Ishikawa (cell line): Measurements from ENCODE around the gene FADS1.

Experiments
- CREB1 ChIP-seq: IDR thresholded peaks from 2 replicates; pipeline ENCODE4 v1.6.1; 2012; ENCODE audit warnings: low read depth
- EGR1 ChIP-seq: IDR thresholded peaks from 2 replicates; pipeline ENCODE4 v1.6.1; 2012
- EP300 ChIP-seq: IDR thresholded peaks from 2 replicates; pipeline ENCODE4 v1.6.1; 2012; ENCODE audit warnings: borderline replicate concordance
- FOXM1 ChIP-seq: IDR thresholded peaks from 2 replicates; pipeline ENCODE4 v1.6.1; 2012; ENCODE audit warnings: low read depth, borderline replicate concordance
- RAD21 ChIP-seq: IDR thresholded peaks from 2 replicates; pipeline ENCODE4 v1.6.1; 2012; ENCODE audit warnings: low read depth
- YY1 ChIP-seq: IDR thresholded peaks from 2 replicates; pipeline ENCODE4 v1.6.1; 2012; ENCODE audit warnings: low read depth

DNA sequence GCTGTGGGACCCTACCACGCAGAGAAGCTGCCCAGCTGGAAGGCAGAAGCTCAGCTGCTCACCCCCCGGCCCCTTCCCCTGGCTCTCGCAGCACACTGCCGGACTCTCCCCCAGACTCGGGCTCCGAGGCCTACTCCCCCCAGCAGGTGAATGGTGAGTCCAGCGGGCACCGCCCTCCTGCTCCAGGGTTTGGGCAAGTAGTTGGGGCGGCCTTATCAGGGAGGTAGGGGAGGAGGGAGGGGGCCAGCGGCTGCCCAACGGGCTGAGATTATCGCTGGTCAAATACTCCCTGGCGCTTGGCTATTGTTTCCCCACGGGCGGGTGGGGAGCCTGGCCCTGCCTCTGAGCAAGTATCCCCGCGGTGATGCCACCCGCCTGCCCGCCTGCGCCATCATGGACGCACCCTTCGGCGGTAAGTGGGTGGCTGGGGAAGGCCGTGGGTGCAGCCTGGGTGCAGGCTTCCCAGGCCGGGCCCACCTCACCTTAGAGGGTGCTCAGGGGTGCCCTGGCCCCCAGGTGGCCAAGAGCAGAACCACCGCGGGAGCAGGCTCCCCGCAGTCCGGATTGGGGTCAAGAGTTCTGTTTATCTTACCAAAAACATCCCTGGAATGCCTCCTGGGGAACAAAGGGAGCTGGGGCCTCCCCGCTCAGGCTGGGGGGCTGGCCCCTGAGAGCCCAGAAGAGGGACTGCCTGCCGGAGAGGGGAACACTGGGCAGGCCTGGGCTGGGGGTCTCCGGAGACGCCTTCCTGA lies 47.5 kb downstream of the FADS1 start:
- TF ChIP-seq CREB1: no peak
- no peak for TF ChIP-seq RAD21
- TF ChIP-seq YY1: no peak
- TF ChIP-seq EGR1: no peak
- TF ChIP-seq EP300: no peak
- no peak for TF ChIP-seq FOXM1
